AG09319 (cell line): Measurements from ENCODE around the gene GSE1.
A peak's percentile ranks its signal among the peaks of the same experiment; 100 is the strongest.

ENCODE experiments used
- DNase-seq: peaks from one replicate; pipeline ENCODE4 v3.0.0-alpha.2; 2010; ENCODE audit warnings: low read depth; ENCODE audit errors: extremely low read depth
- TF ChIP-seq, protein P1 (sequence below): IDR thresholded peaks from 2 replicates; pipeline ENCODE4 v1.5.1; 2011; ENCODE audit warnings: low read depth, mild to moderate bottlenecking, inconsistent platforms, low read length, moderate library complexity

The GSE1 gene

DNA sequence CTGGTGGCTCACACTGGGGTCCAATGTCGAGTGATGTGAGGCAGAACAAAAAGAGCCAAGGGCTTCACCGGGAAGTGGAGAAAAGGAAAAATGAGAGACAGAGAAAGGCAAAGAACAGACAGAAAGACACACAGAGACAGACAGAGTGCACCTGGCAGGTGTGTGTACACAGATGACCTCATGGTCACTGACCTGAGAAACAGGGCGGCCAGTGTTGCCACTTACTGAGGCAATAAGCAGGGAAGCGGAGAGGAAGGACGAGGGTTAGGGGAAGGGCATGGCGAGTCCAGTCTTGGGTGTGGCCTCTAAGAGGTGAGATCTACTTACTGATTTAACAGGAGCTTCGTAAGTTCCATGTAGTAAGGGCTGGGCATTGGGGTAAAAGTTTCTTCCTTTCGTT lies 68.1 kb downstream of the GSE1 start:
- TF ChIP-seq, protein P1, sequence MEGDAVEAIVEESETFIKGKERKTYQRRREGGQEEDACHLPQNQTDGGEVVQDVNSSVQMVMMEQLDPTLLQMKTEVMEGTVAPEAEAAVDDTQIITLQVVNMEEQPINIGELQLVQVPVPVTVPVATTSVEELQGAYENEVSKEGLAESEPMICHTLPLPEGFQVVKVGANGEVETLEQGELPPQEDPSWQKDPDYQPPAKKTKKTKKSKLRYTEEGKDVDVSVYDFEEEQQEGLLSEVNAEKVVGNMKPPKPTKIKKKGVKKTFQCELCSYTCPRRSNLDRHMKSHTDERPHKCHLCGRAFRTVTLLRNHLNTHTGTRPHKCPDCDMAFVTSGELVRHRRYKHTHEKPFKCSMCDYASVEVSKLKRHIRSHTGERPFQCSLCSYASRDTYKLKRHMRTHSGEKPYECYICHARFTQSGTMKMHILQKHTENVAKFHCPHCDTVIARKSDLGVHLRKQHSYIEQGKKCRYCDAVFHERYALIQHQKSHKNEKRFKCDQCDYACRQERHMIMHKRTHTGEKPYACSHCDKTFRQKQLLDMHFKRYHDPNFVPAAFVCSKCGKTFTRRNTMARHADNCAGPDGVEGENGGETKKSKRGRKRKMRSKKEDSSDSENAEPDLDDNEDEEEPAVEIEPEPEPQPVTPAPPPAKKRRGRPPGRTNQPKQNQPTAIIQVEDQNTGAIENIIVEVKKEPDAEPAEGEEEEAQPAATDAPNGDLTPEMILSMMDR = no peak
- no peak for DNase-seq

DNA sequence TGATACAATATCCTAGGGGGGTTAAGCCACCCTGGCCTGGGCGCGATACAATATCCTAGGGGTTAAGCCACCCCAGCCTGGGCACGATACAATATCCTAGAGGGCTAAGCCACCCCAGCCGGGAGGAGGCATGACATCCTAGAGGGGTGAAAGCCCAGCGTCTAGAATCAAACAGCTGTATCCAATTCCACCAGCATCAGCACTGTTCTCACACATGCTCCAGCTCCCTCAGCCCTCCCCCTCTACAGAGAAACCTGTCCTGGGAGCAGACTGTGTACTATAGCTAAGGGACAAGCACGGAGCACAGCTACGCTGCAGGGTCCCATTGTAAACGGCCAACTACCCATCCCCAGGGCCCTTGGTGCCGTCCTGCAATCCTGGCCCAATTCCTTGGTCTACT lies 69.4 kb downstream of the GSE1 start:
- DNase-seq = no peak
- TF ChIP-seq, protein P1 = no peak

DNA sequence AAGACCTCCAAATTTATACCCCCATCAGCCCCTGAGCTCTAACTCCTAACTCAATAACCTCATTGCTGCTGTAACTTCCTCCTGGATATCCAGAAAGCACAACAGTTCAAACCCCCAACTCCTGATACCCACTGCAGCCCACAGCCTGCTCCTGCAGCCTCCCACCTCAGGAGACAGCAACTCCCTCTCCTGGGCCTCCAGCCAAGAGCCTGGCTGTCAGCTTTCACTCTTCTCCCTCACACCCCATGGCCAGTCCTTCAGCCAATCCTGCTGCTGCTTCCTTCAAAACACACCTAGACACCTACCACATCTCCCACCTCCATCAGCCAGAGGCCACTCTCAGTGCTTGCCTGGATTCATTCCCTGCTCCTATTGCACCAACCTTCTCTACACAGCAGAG lies 70.2 kb downstream of the GSE1 start:
- TF ChIP-seq, protein P1 = no peak
- no peak for DNase-seq

DNA sequence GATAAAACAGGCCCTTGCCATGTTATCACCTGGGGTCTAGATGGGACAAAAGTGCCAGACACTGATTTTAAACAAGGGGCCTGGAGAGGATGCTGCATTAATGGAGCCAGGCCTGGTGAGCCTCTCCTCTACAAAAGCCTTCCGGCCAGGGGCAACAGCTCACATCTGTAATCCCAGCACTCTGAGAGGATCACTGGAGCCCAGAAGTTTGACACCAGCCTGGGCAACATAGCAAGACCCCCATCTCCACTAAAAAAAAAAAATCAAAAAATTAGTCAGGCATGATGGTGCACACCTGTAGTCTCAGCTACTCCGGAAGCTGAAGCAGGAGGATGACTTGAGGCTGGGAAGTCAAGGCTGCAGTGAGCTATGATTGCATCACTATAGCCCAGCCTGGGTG lies 72.1 kb downstream of the GSE1 start:
- TF ChIP-seq, protein P1 = no peak
- no peak for DNase-seq

DNA sequence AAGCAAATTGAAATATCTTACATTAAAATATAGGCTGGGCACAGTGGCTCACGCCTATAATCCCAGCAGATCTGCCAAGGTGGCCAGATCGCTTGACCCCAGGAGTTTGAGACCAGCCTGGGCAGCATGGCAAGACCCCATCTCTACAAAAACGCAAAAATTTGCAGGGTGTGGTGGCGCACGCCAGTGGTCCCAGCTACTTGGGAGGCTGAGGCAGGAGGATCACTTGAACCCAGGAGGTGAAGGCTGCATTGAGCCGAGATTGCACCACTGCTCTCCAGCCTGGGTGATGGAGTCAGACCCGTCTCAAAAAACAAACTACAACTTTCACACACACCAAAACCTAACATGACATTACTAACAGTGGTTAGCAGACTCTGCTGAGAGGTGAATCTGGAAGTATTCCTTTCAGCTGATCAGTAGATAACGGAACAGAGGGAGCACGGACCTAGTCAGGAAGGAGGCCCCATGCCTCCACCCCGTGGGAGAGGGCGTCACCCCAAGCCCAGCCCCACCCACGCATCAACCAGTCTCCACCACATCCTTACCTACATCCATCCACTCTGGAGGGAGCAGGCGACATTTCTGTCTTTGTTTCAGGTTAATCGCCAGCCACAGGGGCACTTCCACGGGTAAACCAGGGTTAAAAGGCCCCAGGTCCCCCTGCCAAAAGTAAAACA lies 73.9 kb downstream of the GSE1 start:
- TF ChIP-seq, protein P1 = no peak
- DNase-seq = no peak

DNA sequence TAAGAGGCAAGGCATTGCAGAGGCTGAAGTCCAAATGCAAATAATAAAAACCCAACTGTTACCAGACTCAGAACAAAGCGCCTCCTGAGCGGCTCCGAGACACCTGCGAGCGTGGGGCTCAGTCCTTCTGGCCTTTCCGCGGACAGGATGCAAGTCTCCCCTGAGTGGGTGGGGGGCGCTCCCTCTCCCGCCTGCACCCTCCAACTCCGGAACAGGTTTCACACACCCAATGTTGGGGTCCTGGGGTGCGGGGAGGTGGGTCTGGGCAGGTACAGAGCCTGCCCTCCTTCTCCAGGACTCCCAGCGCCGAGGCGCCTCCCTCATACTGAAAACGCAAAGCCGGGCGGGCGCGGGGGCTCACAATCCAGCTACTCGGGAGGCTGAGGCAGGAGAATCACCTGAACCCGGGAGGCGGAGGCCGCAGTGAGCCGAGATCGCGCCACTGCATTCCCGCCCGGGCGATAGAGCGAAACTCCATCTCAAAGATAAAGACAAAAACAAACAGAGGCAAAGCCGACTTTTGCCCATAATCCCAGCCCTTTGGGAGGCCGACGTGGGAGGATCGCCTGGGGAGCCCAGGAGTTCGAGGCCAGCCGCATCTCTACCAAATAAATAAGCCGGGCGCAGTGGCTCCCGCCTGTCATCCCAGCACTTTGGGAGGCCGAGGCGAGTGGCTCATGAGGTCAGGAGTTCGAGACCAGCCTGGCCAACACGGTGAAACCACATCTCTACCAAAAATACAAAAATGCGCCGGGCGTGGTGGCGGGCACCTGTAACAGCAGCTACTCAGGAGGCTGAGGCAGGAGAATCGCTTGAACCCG lies 74.7 kb downstream of the GSE1 start:
- TF ChIP-seq, protein P1 = no peak
- DNase-seq = no peak

DNA sequence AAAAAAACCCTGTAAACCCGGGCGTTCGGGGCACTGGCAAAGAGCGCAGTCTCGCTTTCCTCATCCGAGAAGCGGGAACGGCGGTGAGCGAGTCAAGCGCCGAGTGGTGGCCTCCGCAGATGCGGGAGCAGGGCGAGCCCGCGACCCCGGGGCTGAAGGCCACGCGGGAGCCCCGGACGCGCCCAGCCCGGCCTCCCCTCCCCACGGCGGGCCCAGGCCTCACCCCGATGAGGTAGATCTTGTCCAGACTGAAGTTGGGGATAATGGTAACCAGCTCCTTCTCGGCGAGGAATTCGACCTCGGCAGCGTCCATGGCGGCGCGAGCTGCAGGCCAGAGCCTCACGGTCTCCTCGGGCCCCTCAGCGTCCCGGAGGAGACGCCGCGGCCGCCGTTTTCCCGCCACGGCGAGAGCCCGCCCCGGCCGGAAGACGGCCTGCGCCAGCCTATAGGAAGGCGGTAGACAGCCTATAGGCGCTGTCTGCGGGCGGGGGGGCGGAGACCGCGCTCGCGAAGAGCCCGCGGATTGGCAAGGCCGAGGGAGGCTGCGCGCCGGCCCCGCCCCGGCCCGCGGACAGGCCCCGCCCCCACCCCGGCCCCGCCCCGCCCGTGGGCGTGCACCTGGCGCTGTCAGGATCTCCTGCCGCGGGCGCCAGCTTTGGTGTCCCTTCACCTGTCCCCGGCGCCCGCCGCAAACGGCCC lies 75.6 kb downstream of the GSE1 start, which contains the start of gene GINS2:
TSS of gene GINS2 (minus strand) at position 369 of the 699 bp plus-strand sequence. CDS start at position 313, 56 bp downstream.
- TF ChIP-seq, protein P1 = no peak
- peak; percentile 63 for DNase-seq
